Left ventricle myocardium inferior (tissue), 1 donor: Measurements from ENCODE around the gene OR6V1. TPM values are rescaled to one million over a fixed set of nuclear protein-coding genes. Genes with fewer than 3 reads are reported as not detected.

ENCODE experiments used
- DNase-seq: peaks from one replicate; pipeline ENCODE4 v3.0.0-alpha.2; 2020
- H3K27ac ChIP-seq: fragments of 200-600 bp; replicated peaks from 2 replicates; pipeline ENCODE4 v1.8.0; 2021
- H3K27me3 ChIP-seq: fragments of 200-600 bp; 2 replicates; pipeline ENCODE4 v1.8.0; 2021; ENCODE audit warnings: low read depth
- H3K36me3 ChIP-seq: fragments of 200-600 bp; 2 replicates; pipeline ENCODE4 v1.8.0; 2021
- H3K4me1 ChIP-seq: fragments of 200-600 bp; 2 replicates; pipeline ENCODE4 v1.8.0; 2021
- H3K4me3 ChIP-seq: fragments of 200-600 bp; 2 replicates; pipeline ENCODE4 v1.8.0; 2021; ENCODE audit warnings: mild to moderate bottlenecking, moderate library complexity
- H3K9me3 ChIP-seq: fragments of 200-600 bp; replicated peaks from 2 replicates; pipeline ENCODE4 v1.8.0; 2021
- intact Hi-C: fragments of 100-400 bp; cut with micrococcal nuclease; formaldehyde crosslinking; loops from one replicate; pipeline ENCODE4 v1.11.0; 2022
- total RNA-seq: library from RNA; stranded (reverse); fragmentation: NEBNext Ultra II Directional; extraction: Animal tissue kit (Norgen Biotek cat#: 25700); gene quantifications from one replicate; pipeline ENCODE4 v1.2.1, GENCODE V29; 2021
- TF ChIP-seq, protein P1 (sequence below): fragments of 200-600 bp; IDR thresholded peaks from 2 replicates; pipeline ENCODE4 v1.8.0; 2021; ENCODE audit warnings: antibody characterized with exemption, mild to moderate bottlenecking, borderline replicate concordance
- donor health status: DM: no; HTN: yes; CAD: no; lungs with severe emphysema.

The OR6V1 gene
- total RNA-seq, 1 donor from 2014 or later = not detected

DNA sequence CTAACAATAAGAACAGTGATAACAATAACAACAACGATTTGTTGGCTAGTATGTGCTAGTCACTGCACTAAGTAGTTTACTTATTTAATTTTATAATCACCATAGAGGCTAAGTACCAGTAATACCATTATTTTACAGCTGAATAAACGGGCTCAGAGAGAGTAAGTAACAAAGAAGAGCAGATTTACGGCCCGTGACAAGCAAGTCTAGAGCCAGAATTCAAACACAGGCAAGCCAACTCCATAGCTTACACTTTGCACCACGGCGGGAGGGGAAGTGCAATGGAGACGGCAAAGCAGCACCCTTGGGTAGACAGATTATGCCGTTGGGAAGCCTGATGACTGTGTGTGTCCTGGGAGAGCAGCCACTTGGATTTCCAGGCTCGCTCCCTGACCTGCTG lies 1.2 kb upstream of the OR6V1 start:
- Histone ChIP-seq H3K4me1 (peaks cover 22% of the 10 kb centered on the region), H3K9me3 (no peaks in the 10 kb centered on the region), H3K4me3 (no peak overlapping the region), H3K36me3 (no peaks in the 10 kb centered on the region), H3K27ac (peak overlapping the region; percentile 77), H3K27me3 (no peaks in the 10 kb centered on the region)
- no peak for DNase-seq
- intact Hi-C loops = no loop called here
- TF ChIP-seq, protein P1, sequence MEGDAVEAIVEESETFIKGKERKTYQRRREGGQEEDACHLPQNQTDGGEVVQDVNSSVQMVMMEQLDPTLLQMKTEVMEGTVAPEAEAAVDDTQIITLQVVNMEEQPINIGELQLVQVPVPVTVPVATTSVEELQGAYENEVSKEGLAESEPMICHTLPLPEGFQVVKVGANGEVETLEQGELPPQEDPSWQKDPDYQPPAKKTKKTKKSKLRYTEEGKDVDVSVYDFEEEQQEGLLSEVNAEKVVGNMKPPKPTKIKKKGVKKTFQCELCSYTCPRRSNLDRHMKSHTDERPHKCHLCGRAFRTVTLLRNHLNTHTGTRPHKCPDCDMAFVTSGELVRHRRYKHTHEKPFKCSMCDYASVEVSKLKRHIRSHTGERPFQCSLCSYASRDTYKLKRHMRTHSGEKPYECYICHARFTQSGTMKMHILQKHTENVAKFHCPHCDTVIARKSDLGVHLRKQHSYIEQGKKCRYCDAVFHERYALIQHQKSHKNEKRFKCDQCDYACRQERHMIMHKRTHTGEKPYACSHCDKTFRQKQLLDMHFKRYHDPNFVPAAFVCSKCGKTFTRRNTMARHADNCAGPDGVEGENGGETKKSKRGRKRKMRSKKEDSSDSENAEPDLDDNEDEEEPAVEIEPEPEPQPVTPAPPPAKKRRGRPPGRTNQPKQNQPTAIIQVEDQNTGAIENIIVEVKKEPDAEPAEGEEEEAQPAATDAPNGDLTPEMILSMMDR = no peak

DNA sequence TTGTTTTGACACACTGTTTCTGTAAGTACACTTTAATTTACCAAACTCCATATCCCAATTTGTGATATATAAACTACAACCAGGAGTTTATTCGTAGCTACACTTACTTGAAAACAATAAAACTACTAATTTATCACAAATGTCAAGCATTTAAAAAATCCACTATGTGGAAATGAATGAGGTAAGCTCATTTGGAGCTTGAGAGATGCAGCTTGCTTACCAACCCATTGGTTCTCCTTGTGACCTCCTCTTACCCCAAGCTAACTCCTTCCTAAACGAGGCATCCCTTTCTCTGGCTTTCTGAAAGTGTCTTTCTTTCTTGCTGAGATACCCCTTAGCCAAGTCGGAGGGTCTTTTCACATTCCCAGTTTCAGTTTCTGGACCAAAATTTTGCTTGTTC lies 2.5 kb downstream of the OR6V1 start:
- DNase-seq = no peak
- H3K27me3 ChIP-seq = no peaks in the 10 kb centered on the region
- H3K9me3 ChIP-seq = no peaks in the 10 kb centered on the region
- H3K4me1 ChIP-seq = peaks cover 4% of the 10 kb centered on the region
- no peak overlapping the region for H3K27ac ChIP-seq
- intact Hi-C loops = no loop called here
- TF ChIP-seq, protein P1 = no peak
- no peaks in the 10 kb centered on the region for H3K36me3 ChIP-seq
- no peak overlapping the region for H3K4me3 ChIP-seq

DNA sequence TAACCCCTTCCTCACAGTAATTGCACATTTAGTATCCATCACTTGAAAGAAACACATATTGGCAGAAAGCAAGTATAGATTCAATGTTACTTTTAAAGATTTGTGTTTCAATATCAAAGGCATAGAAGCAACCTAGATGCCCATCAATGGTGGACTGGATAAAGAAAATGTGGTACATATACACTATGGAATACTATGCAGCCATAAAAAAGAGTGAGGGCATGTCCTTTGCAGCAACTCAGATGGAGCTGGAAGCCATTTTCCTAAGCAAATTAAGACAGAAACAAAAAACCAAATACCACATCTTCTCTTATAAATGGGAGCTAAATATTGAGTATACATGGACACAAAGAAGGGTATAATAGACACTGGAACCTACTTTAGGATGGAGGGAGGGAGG lies 3.6 kb downstream of the OR6V1 start:
- DNase-seq = no peak
- H3K36me3 ChIP-seq = no peaks in the 10 kb centered on the region
- no peaks in the 10 kb centered on the region for H3K4me1 ChIP-seq
- H3K27ac ChIP-seq = no peak overlapping the region
- TF ChIP-seq, protein P1 = no peak
- intact Hi-C loops = no loop called here
- H3K9me3 ChIP-seq = no peaks in the 10 kb centered on the region
- no peak overlapping the region for H3K4me3 ChIP-seq
- H3K27me3 ChIP-seq = no peaks in the 10 kb centered on the region

DNA sequence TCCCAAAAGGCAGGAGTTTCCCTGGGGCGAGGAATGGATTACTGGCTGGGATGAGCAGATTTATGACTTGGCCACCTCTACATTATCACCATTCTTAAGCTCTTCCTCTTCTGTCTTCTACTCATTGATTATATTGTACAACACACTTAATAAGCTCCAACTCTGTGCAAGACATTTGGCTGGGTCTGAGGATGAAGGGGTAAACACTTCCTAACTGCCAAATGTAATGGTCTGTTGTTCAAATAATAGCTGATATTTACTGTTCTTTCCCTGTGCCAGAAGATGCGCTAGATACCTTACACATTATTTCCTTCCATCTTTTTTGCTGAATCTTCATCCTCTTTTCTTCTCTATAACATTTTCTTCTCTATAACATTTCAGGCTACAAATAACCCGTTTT lies 11.6 kb downstream of the OR6V1 start:
- Histone ChIP-seq H3K9me3 (no peaks in the 10 kb centered on the region), H3K27ac (no peak overlapping the region), H3K4me3 (no peak overlapping the region), H3K4me1 (no peaks in the 10 kb centered on the region), H3K36me3 (no peaks in the 10 kb centered on the region), H3K27me3 (no peaks in the 10 kb centered on the region)
- intact Hi-C loops = no loop called here
- TF ChIP-seq, protein P1 = no peak
- DNase-seq = no peak

DNA sequence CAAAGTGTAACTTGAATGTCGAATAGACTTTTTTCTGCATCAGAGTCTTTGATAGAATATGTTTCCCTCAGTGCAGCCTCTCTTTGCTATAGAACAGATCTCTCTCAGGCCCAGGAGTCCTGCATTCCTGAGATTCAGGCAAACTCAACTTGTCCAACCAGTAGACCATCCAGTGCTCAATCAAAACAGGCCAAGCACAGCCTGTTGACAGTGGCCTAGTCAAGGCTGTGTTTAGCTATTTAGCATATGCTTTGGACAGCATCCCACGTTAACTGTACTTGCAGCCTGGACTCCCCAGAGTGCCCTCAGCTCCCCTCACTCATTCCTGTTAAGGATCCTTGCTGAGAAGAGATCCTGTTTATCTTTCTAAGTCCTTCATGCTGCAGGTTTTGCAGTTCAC lies 16.3 kb downstream of the OR6V1 start:
- Histone ChIP-seq H3K27me3 (no peaks in the 10 kb centered on the region), H3K4me3 (no peak overlapping the region), H3K4me1 (no peaks in the 10 kb centered on the region), H3K27ac (no peak overlapping the region), H3K36me3 (no peaks in the 10 kb centered on the region), H3K9me3 (no peaks in the 10 kb centered on the region)
- DNase-seq = no peak
- TF ChIP-seq, protein P1 = no peak
- intact Hi-C loops = no loop called here
